Stimulated activated CD8-positive, alpha-beta memory T cell treated with anti-CD3 and anti-CD28 coated beads, Interleukin-2, amount 100 ng/mL, for 48 hours (primary cell): ENCODE data around the gene MYD88.

Experiments used
- DNase-seq, 2 donors: peaks; one replicate each; pipeline ENCODE4 v3.0.0-alpha.2; 2020; ENCODE audit warnings: low read depth in 2 of 2

MYD88 gene

GRCh38 chr3:38138349-38139190, at the start of gene MYD88:
Gene MYD88 (plus strand): TSS chr3:38138661. CDS start chr3:38138701, 40 bp downstream.
- peak; percentile 82 for DNase-seq

- no peak for DNase-seq
Measured at GRCh38 chr3:38089163-38089562, 49.3 kb upstream of the MYD88 start.

GRCh38 chr3:38090453-38090852, 48.0 kb upstream of the MYD88 start:
- DNase-seq, result no peak

DNA sequence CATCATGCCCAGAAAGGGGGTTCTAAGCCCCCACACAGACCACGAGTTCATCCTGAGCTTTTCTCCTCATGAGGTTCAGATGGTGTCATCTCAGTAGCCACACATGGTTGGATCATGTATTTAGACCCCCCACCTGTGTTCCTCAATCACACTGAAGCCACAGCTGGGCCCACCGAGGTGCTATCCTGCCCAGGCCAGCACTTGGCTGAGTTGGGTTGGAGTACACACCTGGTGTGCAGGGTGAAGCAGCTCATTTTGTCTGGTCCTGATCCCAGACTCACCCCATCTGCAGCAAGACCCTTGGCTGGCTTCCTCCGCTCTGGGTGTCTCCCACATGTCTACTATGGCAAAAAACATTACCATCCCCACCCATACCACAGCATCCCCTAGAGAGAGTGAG, 43.5 kb upstream of the MYD88 start:
- no peak for DNase-seq

- DNase-seq, result no peak
Measured at GRCh38 chr3:38095669-38096483, 42.6 kb upstream of the MYD88 start.

DNA sequence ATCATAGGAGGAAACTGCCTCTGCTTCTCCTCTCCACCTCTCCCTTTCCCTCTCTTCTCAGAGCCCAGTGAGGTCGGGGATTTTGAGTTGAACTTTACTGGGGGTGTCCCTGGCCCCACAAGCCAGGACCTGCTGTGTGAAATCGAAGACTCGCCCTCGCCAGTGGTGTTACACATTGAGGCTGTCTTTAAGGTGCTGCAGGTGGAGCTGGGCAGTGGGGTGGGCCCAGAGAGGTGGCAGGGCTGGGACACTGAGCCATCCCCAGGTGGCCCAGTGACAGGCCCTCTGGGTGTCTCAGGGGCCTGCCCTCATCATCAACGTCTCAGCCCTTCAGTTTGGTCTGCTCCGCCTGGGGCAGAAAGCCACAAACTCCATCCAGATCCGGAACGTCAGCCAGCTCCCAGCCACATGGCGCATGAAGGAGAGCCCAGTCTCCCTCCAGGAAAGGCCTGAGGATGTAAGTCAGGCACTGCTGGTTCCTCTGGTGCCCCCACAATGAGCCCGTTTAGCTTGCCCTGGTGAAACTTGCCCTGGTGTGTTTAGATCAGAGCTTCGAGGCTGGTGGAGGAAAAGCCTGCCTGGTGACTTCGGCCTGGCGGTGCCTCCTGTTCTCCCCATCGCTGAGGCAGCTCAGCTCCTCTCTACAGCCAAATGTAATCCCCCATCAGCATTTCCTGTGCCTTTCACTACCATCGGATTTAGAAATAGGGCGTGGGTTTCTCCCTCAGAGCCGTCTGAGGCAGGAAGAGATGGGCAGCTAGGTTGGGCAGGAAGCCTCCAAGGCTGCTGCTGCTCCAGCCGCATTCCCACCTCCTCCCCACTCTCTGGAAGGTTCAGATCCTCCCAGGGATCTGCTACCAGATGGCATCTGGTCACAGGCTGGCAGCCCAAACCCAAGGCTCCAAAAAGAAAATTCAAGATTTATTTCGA, 40.8 kb upstream of the MYD88 start:
- DNase-seq, result no peak

DNA sequence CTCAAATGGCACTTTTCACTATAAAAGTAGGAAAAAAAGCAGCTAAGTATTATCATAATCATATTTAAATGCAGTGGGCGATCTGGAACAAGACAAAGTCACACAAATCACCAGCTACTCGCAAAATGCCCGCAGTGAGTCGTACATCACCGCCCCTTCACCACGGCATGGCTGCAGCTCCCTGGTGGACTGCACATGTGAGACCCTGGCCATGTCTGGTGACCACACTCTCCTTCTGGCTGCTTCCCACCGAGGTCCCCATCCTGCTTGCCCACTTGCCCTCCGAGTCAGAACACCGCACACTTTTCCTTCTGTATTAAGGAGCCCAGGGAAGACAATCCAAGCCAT, 40.1 kb upstream of the MYD88 start:
- DNase-seq, result no peak

GRCh38 chr3:38099518-38099917, 38.9 kb upstream of the MYD88 start:
- no peak for DNase-seq

- DNase-seq, result no peak
Measured at GRCh38 chr3:38100498-38100897, 38.0 kb upstream of the MYD88 start.

DNA sequence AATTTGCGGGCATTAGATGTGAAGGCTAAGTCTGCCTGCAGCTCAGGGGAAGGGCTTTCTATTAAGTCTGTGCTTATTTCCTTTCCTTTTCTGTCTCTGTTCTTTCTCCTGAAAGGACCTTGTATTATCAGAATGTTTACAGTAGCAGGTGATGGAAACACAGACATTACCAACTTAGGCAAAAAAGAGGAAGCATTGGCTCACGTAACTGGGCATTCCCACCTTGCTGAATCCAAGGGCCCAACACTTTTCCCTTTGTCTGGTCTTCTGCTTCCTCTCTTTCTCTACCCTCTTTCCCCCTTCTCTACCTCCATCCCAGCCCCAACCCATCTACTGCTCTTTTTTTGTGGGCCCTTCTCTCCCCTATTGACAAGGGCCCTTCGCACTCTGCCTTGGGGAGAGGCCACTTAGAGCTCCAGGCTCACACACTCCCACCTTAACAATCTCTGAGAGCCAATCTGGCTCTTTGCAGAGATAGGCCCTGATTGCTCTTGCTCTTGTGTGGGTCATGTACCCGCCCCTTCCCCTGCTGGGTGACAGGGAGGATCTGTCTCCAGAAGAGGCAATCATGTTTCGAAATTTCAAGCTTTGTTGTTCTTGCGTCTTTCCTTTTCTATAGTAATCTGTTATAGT, 36.5 kb upstream of the MYD88 start:
- no peak for DNase-seq

DNA sequence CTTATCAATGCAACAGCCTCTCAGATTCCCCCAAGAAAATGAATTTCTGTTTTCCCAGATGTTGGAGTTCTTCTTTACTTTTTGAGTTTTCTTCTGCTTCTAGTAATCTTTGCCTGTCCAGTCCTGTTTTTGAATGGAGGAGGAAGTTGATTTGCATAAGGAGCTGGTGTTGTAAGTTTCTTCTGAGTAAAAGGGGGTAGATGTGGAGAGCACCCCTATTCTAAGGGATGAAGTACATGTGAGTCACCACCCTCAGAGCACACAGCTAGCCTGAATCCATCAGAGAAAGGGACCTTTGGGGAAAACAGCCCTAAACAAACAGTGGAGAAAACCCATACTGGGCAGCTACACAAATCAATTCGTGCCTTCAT, 36.0 kb upstream of the MYD88 start:
- no peak for DNase-seq

DNA sequence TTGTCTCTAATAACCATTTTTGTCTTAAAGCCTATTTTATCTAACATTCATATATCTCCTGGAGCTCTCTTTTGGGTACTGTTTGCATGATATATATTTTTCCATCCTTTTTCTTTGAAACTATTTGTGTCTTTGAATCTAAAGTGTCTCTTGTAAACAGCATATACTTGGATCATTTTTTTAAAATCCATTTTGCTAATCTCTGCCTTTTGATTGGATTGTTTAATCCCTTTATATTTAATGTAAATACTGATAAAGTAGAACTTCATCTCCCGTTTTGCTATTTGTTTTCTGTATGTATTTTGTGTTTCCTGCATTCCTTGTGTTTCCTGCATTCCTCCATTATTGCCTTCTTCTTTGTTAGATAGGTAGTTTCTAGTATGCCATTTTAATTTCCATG, 32.9 kb upstream of the MYD88 start:
- no peak for DNase-seq

- DNase-seq, result no peak
Measured at GRCh38 chr3:38107911-38108648, 30.4 kb upstream of the MYD88 start.

DNA sequence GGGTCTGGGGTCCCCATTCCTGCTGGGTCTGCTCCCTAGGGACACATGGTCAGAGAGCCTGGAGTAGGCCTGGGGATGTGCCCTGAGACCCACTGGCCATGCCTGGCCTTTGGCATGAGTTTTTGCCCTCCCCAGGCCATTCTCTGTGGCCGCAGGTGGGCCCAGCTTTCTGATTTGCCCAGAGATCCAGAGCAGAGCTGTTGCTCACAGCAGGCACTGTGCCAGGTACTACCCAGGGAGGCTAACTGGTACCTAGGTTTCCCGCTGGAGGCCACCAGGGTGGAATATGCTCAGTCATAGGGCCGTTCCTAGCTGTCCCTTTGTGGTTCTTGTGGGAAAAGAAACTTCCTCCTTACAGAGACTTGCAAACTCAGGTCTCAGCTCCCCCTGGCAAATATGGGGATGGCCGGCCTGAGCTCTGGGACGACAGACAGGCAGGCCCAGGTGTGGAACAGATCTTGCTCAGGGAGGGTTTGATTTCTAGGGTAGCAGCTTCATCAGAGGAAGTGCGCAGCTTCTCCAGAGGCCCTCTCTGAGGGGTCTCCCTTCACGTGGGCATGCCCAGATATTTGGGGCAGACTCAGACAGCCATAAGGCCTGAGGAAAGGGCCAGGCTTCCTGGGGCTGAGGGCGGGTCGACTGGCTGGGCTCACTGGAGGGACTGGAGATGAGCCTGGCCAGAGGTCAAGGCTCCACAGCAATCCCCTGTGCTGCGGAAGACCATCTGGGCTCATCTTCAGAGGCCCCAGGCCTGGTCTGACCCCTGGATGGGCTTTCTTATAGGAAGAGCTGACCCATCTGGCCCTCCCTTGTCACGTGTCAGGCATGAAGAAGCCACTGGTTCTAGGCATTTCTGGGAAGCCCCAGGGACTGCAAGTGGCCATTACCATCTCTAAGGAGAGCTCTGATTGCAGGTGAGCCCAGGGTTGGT, 29.5 kb upstream of the MYD88 start:
- DNase-seq, result no peak

GRCh38 chr3:38109580-38110313, 28.7 kb upstream of the MYD88 start:
- DNase-seq, result no peak

DNA sequence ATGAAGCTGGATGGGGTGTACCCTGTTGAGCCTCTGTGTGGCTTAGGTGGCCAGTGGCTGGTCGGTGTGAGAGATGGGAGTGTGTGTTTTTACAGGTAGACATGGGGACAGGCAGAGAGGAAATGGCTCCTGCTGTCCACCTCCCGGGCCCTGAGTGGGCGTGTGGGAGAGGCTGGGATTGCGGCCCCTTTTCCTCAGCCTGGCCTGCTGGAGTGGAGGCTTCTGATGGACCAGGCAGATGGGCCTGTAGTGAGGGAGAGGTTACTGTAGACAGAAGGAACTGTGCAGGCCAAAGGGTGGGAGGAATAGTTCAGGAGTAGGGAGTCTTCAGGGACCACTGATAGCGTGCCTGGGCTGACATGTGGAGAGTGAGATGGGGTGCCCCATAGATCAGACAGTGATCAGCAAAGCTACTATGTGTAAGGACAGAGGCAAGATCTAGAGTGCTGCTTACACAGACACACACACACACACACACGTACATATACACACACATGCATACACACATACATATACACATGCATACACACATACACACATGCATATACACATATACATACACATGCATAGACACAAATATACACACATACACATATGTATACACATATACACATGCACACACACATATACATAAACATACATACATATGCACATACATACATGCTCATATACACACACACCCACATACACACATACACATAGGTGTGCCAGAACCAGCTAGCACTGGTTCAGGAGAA, 28.0 kb upstream of the MYD88 start:
- no peak for DNase-seq

DNA sequence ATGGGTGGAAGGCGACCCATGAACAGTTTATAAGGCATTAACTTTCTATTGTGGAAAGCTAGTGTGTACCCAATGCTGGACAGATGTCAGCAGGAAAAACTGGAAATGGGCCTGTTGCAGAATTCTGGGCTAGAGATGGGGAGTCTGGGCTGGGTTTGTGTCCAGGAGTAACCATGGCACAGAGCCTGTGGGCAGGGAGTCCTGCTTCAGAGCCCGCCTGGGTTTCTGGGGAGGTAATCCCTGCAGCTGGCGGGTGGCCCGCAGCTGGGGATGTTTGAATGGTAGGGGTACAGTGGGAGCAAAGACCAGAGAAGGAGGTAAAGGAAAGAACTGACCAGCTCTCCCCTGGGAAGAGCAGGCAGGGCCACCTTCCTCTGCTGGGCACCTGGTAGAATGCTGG, 27.3 kb upstream of the MYD88 start:
- DNase-seq, result no peak

- no peak for DNase-seq
Measured at GRCh38 chr3:38111696-38112377, 26.6 kb upstream of the MYD88 start.
